Measurements from ENCODE around the gene SDHB. TPM values are rescaled to one million over a fixed set of nuclear protein-coding genes. Genes with fewer than 3 reads are reported as not detected.
A peak's percentile ranks its signal among the peaks of the same experiment; 100 is the strongest.

SDHB gene
- total and polyA plus RNA-seq, 2 of the 13 experiments (the other 11 are each of a cell fraction or from before 2014, with no cell fraction given), result 136 to 142 TPM

- no peak for TF ChIP-seq CREM (IDR thresholded peaks at IDR 0.05)
- TF ChIP-seq CREM (CRISPR knock-in tag; IDR thresholded peaks at IDR 0.05), result no peak
- TF ChIP-seq ZNF451 (CRISPR knock-in tag; IDR thresholded peaks at IDR 0.05), result no peak
- TF ChIP-seq SRSF9 (IDR thresholded peaks at IDR 0.05; ENCODE audit: borderline replicate concordance, insufficient read depth, low read depth, low read length, poor library complexity, severe bottlenecking), result no peak
- no peak for TF ChIP-seq ZNF382 (CRISPR knock-in tag; IDR thresholded peaks at IDR 0.05; ENCODE audit: borderline replicate concordance)
These were observed 1.2 kb downstream of the SDHB start (continued) for GRCh38 chr1:17052641-17053040.

GRCh38 chr1:17052038-17052437, 1.8 kb downstream of the SDHB start:
- H3K9me3 ChIP-seq (ENCODE audit: low read length), result no peaks in the 10 kb centered on the region
- peak overlapping the region in 2 of 3 experiments; percentile 93 to 94; a peak in 2 of 6 replicates for H3K4me3 ChIP-seq (replicated peaks in 1 of 3; ENCODE audit: insufficient read depth in 1 of 3, low read depth in 2 of 3, low read length in 3 of 3)
- intact Hi-C loops (cut with micrococcal nuclease; ENCODE audit: unreplicated experiment), result no loop called here
- peak overlapping the region; percentile 82; the same call in 1 of the 2 replicates for H3K9ac ChIP-seq (ENCODE audit: insufficient read depth, low read depth, low read length)
- peak; percentile 24 for DNase-seq (ENCODE audit: low spot score)
- ATAC-seq, result no peak
- no peaks in the 10 kb centered on the region for H4K20me1 ChIP-seq (ENCODE audit: insufficient read depth, low read length)
- H3K79me2 ChIP-seq (ENCODE audit: insufficient read depth, low read length), result peaks cover 23% of the 10 kb centered on the region
- no peak overlapping the region for H2AFZ ChIP-seq (ENCODE audit: low read length)
- in situ Hi-C loops (cut with HindIII; ENCODE audit: extremely low pct_ligation_motif_present, low pct_unique_long_range_greater_than_20kb), result no loop called here
- no peaks in the 10 kb centered on the region; a peak in 1 of 5 replicates for H3K27me3 ChIP-seq (ENCODE audit: control insufficient read depth in 1 of 2, insufficient read depth in 2 of 2, low read length in 2 of 2)
- FAIRE-seq, result no peak
- BruUV-seq (replicated peaks), result no TSS peak
- POLR2A ChIA-PET, result interaction anchor here (0.7 kb wide), 1 partner anchor 104 kb away, joined by 3 read pairs; no protein-coding TSS in a partner anchor
- H3K4me2 ChIP-seq (ENCODE audit: low read depth, low read length), result peak overlapping the region; percentile 96
- peaks cover 45% of the 10 kb centered on the region for H3K4me1 ChIP-seq (ENCODE audit: insufficient read depth, low read length)
- H3K36me3 ChIP-seq (replicated peaks in 1 of 2; ENCODE audit: control insufficient read depth in 1 of 2, insufficient read depth in 2 of 2, low read length in 2 of 2), result peaks cover 0 to 3% of the 10 kb centered on the region in 2 experiments; a peak in 1 of 5 replicates
- H3K27ac ChIP-seq (ENCODE audit: extremely low read length, insufficient read depth, low read length), result no peak overlapping the region
- CTCF ChIA-PET (ENCODE audit: low intra/inter-chr PET ratio, low total read pairs), result no interaction called here
- WGBS (ENCODE audit: low lambda C conversion rate), result 33% methylated on average over 1 of the region's 1 CpG
- TF ChIP-seq ZNF703 (CRISPR knock-in tag; IDR thresholded peaks at IDR 0.05; ENCODE audit: borderline replicate concordance), result no peak
- no peak for TF ChIP-seq RAD51 (IDR thresholded peaks at IDR 0.05; ENCODE audit: borderline replicate concordance)
- no peak for TF ChIP-seq FOSL2 (CRISPR knock-in tag; IDR thresholded peaks at IDR 0.05)
- TF ChIP-seq GATAD2A (CRISPR knock-in tag; IDR thresholded peaks at IDR 0.05), result 0 out of 2 replicates have a peak, but pooled peaks have one; percentile 19
- peak; percentile 45 for TF ChIP-seq HNF4A (CRISPR knock-in tag; IDR thresholded peaks at IDR 0.05)
- TF ChIP-seq MYC (CRISPR knock-in tag; IDR thresholded peaks at IDR 0.05; ENCODE audit: borderline replicate concordance), result no peak
- no peak for TF ChIP-seq KDM1A (CRISPR knock-in tag; IDR thresholded peaks at IDR 0.05)
- no peak for TF ChIP-seq ZXDC (CRISPR knock-in tag; IDR thresholded peaks at IDR 0.05)
- no peak for TF ChIP-seq SALL2 (CRISPR knock-in tag; IDR thresholded peaks at IDR 0.05)
- TF ChIP-seq ZNF282 (IDR thresholded peaks at IDR 0.05; ENCODE audit: partially characterized antibody), result no peak
- no peak for TF ChIP-seq KAT8 (CRISPR knock-in tag; IDR thresholded peaks at IDR 0.05)
- TF ChIP-seq FOXP1 (IDR thresholded peaks at IDR 0.05), result no peak
- TF ChIP-seq FOXP1 (CRISPR knock-in tag; IDR thresholded peaks at IDR 0.05), result 0 out of 2 replicates have a peak, but pooled peaks have one; percentile 9
- TF ChIP-seq ZBTB49 (CRISPR knock-in tag; IDR thresholded peaks at IDR 0.05; ENCODE audit: borderline replicate concordance), result no peak
- TF ChIP-seq ZNF652 (CRISPR knock-in tag; IDR thresholded peaks at IDR 0.05; ENCODE audit: borderline replicate concordance, low read depth), result no peak

Data from HepG2 (cell line).